Measurements from ENCODE around the gene SERPINB8. TPM values are rescaled to one million over a fixed set of nuclear protein-coding genes. Genes with fewer than 3 reads are reported as not detected.

SERPINB8 gene
- total RNA-seq, 2 donors from 2014 or later, result 0.13 to 0.86 TPM

GRCh38 chr18:63960891-63961290 lies 9.0 kb upstream of the SERPINB8 start:
- Mint-ChIP-seq H3K27me3 (ENCODE audit: insufficient read depth) (peaks cover 64% of the 10 kb centered on the region), H3K4me3 (no peak overlapping the region), H3K27ac (no peak overlapping the region), H3K36me3 (ENCODE audit: low read depth) (no peaks in the 10 kb centered on the region), H3K4me1 (no peaks in the 10 kb centered on the region), H3K9me3 (no peaks in the 10 kb centered on the region)
- WGBS, 2 experiments (ENCODE audit: insufficient coverage in 1 of 2, insufficient read length in 1 of 2), result 83% methylated on average over 1 of the region's 1 CpG; no CpG with 5 or more reads in 1 of the 2 experiments
- DNase-seq, result no peak
- Histone ChIP-seq H3K27ac (ENCODE audit: low read depth, low read length) (no peak overlapping the region), H3K27me3 (ENCODE audit: control insufficient read depth, insufficient read depth, low read length, poor library complexity, severe bottlenecking) (peaks cover 47% of the 10 kb centered on the region), H3K4me3 (ENCODE audit: low read length) (no peak overlapping the region), H3K36me3 (ENCODE audit: control insufficient read depth, insufficient read depth, low read length) (no peaks in the 10 kb centered on the region), H3K4me1 (ENCODE audit: control insufficient read depth, insufficient read depth, low read length) (no peaks in the 10 kb centered on the region), H3K9ac (ENCODE audit: extremely low read depth, low read length, poor library complexity, severe bottlenecking) (no peak overlapping the region), H3K9me3 (ENCODE audit: control insufficient read depth, low read length) (no peaks in the 10 kb centered on the region)
- TF ChIP-seq CTCF (conservative IDR thresholded peaks at IDR 0.05), result no peak

DNA sequence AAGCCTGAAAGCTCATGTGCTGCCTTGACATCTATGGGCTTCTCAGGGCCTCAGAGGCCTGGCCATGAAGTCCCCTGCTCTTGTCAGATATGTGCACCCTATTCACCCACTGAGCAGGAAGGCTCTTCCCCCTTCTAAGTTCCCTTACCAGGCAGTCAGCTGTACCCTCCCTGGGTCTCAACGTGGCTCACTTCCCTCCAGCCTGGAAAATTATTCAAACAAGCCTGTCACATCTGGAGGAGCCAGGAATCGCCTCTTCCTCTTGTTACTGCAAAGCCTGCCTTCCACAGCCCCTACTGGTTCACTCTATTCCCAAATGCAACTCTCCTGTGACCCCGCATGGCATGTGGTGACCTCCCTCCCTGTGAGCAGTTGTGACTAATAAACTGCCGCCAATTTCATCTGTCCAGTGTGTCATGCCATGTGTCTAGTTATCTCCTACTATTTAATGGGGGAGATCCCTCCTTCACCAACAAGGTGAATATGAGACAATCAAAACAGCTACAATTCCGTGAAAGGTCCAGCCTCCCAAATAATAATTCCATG lies 8.4 kb upstream of the SERPINB8 start:
- Histone ChIP-seq H3K9me3 (ENCODE audit: control insufficient read depth, low read length) (no peaks in the 10 kb centered on the region), H3K4me3 (ENCODE audit: low read length) (no peak overlapping the region), H3K27ac (ENCODE audit: low read depth, low read length) (no peak overlapping the region), H3K9ac (ENCODE audit: extremely low read depth, low read length, poor library complexity, severe bottlenecking) (no peak overlapping the region), H3K27me3 (ENCODE audit: control insufficient read depth, insufficient read depth, low read length, poor library complexity, severe bottlenecking) (peaks cover 53% of the 10 kb centered on the region), H3K4me1 (ENCODE audit: control insufficient read depth, insufficient read depth, low read length) (no peaks in the 10 kb centered on the region), H3K36me3 (ENCODE audit: control insufficient read depth, insufficient read depth, low read length) (no peaks in the 10 kb centered on the region)
- no peak overlapping the region for H3K4me3 Mint-ChIP-seq
- WGBS, 2 experiments (ENCODE audit: insufficient coverage in 1 of 2, insufficient read length in 1 of 2), result 67 to 74% methylated on average over 1 to 5 of the region's 5 CpGs
- no peaks in the 10 kb centered on the region for H3K4me1 Mint-ChIP-seq
- no peak for TF ChIP-seq CTCF (conservative IDR thresholded peaks at IDR 0.05)
- H3K27ac Mint-ChIP-seq, result no peak overlapping the region
- no peaks in the 10 kb centered on the region for H3K36me3 Mint-ChIP-seq (ENCODE audit: low read depth)
- H3K27me3 Mint-ChIP-seq (ENCODE audit: insufficient read depth), result peaks cover 70% of the 10 kb centered on the region
- no peak for DNase-seq
- H3K9me3 Mint-ChIP-seq, result no peaks in the 10 kb centered on the region

DNA sequence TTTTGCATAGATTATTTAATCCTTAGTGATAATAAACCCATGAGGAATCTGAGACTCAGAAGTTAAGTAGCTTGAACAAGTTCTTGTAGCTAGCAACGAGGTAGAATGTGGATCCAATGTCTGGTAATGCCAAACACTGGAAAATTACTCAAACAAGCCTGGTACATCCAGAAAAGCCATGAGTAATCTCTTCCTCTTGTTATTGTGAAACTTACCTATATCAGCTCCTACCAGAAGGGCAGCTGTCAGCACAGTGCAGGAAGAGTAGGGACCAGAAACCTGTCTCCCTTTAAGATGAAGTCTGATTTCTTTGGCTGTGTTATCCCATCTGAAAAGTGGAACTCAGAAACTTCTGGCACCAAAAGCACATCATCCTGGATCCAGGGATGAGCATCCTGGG lies 7.7 kb upstream of the SERPINB8 start:
- WGBS, 2 experiments (ENCODE audit: insufficient coverage in 1 of 2, insufficient read length in 1 of 2), result 71% methylated on average over 1 of the region's 1 CpG; no CpG with 5 or more reads in 1 of the 2 experiments
- TF ChIP-seq CTCF (conservative IDR thresholded peaks at IDR 0.05), result no peak

More for the DNA sequence above, 7.7 kb upstream of the SERPINB8 start:
- DNase-seq, result no peak
- no peaks in the 10 kb centered on the region for H3K36me3 ChIP-seq (ENCODE audit: control insufficient read depth, insufficient read depth, low read length)
- H3K9me3 ChIP-seq (ENCODE audit: control insufficient read depth, low read length), result no peaks in the 10 kb centered on the region
- Mint-ChIP-seq H3K9me3 (no peaks in the 10 kb centered on the region), H3K27me3 (ENCODE audit: insufficient read depth) (peaks cover 71% of the 10 kb centered on the region), H3K4me1 (no peaks in the 10 kb centered on the region), H3K4me3 (no peak overlapping the region), H3K27ac (no peak overlapping the region), H3K36me3 (ENCODE audit: low read depth) (no peaks in the 10 kb centered on the region)
- no peak overlapping the region for H3K27ac ChIP-seq (ENCODE audit: low read depth, low read length)
- H3K9ac ChIP-seq (ENCODE audit: extremely low read depth, low read length, poor library complexity, severe bottlenecking), result no peak overlapping the region
- no peak overlapping the region for H3K4me3 ChIP-seq (ENCODE audit: low read length)
- H3K27me3 ChIP-seq (ENCODE audit: control insufficient read depth, insufficient read depth, low read length, poor library complexity, severe bottlenecking), result peaks cover 59% of the 10 kb centered on the region
- no peaks in the 10 kb centered on the region for H3K4me1 ChIP-seq (ENCODE audit: control insufficient read depth, insufficient read depth, low read length)

Measured in endodermal cell (in vitro differentiated cells).